ENCODE data around the gene FAM200C. TPM values are rescaled to one million over a fixed set of nuclear protein-coding genes. Genes with fewer than 3 reads are reported as not detected.

The FAM200C gene
- total and polyA plus RNA-seq, 10 of the 15 experiments (the other 5 are each of a cell fraction or from before 2014, with no cell fraction given) = 1.0 to 5.4 (median 2.2) TPM

DNA sequence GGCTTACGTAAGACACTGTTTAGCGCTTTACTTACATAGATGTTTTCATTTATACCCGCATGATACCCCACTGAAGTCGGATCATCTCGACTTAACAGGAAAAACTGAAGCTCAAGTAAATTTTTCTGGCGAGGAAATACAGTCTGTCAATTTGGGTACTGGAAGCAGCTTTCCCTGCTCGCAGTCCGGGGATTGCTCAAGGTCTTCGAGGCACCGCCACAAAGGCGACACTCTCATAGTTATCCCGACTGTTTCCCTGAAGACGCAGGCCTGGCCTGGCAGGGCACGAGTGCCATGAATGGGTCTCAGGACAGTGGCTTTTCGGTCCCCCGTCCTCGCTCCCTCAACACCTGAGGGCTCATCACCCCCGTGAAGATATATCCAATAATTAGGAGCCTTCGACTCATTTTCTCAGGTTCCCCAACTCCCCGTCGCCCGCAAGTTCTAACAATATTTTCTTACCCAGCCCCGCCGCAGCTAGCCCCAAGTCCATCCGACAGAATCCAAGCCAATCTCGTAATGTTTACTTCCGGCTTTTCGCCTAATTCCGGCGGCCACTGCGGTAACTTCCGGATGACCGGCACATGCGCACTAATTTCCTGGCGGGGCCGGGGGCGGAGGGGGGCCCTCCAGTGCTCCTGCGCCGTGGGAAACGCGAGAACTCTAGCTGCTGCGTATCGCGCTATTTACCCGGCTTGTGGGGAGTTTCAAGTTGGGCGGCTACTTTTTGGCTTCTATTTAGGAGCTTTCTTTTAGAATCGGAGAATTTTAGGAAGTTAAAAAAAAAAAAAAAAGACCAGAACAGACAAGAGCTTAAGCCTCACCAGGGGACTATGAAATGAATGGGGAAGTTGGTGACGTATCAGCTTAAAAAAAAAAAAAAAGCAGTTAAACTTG is 19.0 kb upstream of the FAM200C start, which contains the start of gene SLU7 (continued):
- TF ChIP-seq, protein P1, sequence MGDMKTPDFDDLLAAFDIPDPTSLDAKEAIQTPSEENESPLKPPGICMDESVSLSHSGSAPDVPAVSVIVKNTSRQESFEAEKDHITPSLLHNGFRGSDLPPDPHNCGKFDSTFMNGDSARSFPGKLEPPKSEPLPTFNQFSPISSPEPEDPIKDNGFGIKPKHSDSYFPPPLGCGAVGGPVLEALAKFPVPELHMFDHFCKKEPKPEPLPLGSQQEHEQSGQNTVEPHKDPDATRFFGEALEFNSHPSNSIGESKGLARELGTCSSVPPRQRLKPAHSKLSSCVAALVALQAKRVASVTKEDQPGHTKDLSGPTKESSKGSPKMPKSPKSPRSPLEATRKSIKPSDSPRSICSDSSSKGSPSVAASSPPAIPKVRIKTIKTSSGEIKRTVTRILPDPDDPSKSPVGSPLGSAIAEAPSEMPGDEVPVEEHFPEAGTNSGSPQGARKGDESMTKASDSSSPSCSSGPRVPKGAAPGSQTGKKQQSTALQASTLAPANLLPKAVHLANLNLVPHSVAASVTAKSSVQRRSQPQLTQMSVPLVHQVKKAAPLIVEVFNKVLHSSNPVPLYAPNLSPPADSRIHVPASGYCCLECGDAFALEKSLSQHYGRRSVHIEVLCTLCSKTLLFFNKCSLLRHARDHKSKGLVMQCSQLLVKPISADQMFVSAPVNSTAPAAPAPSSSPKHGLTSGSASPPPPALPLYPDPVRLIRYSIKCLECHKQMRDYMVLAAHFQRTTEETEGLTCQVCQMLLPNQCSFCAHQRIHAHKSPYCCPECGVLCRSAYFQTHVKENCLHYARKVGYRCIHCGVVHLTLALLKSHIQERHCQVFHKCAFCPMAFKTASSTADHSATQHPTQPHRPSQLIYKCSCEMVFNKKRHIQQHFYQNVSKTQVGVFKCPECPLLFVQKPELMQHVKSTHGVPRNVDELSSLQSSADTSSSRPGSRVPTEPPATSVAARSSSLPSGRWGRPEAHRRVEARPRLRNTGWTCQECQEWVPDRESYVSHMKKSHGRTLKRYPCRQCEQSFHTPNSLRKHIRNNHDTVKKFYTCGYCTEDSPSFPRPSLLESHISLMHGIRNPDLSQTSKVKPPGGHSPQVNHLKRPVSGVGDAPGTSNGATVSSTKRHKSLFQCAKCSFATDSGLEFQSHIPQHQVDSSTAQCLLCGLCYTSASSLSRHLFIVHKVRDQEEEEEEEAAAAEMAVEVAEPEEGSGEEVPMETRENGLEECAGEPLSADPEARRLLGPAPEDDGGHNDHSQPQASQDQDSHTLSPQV (IDR thresholded peaks at IDR 0.05) = no peak
- TF ChIP-seq, protein P2, sequence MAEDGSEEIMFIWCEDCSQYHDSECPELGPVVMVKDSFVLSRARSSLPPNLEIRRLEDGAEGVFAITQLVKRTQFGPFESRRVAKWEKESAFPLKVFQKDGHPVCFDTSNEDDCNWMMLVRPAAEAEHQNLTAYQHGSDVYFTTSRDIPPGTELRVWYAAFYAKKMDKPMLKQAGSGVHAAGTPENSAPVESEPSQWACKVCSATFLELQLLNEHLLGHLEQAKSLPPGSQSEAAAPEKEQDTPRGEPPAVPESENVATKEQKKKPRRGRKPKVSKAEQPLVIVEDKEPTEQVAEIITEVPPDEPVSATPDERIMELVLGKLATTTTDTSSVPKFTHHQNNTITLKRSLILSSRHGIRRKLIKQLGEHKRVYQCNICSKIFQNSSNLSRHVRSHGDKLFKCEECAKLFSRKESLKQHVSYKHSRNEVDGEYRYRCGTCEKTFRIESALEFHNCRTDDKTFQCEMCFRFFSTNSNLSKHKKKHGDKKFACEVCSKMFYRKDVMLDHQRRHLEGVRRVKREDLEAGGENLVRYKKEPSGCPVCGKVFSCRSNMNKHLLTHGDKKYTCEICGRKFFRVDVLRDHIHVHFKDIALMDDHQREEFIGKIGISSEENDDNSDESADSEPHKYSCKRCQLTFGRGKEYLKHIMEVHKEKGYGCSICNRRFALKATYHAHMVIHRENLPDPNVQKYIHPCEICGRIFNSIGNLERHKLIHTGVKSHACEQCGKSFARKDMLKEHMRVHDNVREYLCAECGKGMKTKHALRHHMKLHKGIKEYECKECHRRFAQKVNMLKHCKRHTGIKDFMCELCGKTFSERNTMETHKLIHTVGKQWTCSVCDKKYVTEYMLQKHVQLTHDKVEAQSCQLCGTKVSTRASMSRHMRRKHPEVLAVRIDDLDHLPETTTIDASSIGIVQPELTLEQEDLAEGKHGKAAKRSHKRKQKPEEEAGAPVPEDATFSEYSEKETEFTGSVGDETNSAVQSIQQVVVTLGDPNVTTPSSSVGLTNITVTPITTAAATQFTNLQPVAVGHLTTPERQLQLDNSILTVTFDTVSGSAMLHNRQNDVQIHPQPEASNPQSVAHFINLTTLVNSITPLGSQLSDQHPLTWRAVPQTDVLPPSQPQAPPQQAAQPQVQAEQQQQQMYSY (CRISPR knock-in tag; IDR thresholded peaks at IDR 0.05) = no peak
- TF ChIP-seq BRCA1 (IDR thresholded peaks at IDR 0.05; ENCODE audit: low read depth, low read length) = peak; percentile 78
- TF ChIP-seq ZNF24 (IDR thresholded peaks at IDR 0.05) = no peak
- TF ChIP-seq, protein P3, sequence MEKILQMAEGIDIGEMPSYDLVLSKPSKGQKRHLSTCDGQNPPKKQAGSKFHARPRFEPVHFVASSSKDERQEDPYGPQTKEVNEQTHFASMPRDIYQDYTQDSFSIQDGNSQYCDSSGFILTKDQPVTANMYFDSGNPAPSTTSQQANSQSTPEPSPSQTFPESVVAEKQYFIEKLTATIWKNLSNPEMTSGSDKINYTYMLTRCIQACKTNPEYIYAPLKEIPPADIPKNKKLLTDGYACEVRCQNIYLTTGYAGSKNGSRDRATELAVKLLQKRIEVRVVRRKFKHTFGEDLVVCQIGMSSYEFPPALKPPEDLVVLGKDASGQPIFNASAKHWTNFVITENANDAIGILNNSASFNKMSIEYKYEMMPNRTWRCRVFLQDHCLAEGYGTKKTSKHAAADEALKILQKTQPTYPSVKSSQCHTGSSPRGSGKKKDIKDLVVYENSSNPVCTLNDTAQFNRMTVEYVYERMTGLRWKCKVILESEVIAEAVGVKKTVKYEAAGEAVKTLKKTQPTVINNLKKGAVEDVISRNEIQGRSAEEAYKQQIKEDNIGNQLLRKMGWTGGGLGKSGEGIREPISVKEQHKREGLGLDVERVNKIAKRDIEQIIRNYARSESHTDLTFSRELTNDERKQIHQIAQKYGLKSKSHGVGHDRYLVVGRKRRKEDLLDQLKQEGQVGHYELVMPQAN (conservative IDR thresholded peaks at IDR 0.05) = peak; percentile 67
- TF ChIP-seq, protein P4, sequence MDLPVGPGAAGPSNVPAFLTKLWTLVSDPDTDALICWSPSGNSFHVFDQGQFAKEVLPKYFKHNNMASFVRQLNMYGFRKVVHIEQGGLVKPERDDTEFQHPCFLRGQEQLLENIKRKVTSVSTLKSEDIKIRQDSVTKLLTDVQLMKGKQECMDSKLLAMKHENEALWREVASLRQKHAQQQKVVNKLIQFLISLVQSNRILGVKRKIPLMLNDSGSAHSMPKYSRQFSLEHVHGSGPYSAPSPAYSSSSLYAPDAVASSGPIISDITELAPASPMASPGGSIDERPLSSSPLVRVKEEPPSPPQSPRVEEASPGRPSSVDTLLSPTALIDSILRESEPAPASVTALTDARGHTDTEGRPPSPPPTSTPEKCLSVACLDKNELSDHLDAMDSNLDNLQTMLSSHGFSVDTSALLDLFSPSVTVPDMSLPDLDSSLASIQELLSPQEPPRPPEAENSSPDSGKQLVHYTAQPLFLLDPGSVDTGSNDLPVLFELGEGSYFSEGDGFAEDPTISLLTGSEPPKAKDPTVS (IDR thresholded peaks at IDR 0.05; ENCODE audit: low read depth, low read length) = no peak
- TF ChIP-seq HDGF (IDR thresholded peaks at IDR 0.05) = peak; percentile 48; the same call in 1 of the 2 replicates
- TF ChIP-seq, protein P5, sequence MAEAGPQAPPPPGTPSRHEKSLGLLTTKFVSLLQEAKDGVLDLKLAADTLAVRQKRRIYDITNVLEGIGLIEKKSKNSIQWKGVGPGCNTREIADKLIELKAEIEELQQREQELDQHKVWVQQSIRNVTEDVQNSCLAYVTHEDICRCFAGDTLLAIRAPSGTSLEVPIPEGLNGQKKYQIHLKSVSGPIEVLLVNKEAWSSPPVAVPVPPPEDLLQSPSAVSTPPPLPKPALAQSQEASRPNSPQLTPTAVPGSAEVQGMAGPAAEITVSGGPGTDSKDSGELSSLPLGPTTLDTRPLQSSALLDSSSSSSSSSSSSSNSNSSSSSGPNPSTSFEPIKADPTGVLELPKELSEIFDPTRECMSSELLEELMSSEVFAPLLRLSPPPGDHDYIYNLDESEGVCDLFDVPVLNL (IDR thresholded peaks at IDR 0.05; ENCODE audit: low read depth, low read length) = no peak
- peak; percentile 88 for TF ChIP-seq PML (IDR thresholded peaks at IDR 0.05; ENCODE audit: low read length)
- TF ChIP-seq, protein P6, sequence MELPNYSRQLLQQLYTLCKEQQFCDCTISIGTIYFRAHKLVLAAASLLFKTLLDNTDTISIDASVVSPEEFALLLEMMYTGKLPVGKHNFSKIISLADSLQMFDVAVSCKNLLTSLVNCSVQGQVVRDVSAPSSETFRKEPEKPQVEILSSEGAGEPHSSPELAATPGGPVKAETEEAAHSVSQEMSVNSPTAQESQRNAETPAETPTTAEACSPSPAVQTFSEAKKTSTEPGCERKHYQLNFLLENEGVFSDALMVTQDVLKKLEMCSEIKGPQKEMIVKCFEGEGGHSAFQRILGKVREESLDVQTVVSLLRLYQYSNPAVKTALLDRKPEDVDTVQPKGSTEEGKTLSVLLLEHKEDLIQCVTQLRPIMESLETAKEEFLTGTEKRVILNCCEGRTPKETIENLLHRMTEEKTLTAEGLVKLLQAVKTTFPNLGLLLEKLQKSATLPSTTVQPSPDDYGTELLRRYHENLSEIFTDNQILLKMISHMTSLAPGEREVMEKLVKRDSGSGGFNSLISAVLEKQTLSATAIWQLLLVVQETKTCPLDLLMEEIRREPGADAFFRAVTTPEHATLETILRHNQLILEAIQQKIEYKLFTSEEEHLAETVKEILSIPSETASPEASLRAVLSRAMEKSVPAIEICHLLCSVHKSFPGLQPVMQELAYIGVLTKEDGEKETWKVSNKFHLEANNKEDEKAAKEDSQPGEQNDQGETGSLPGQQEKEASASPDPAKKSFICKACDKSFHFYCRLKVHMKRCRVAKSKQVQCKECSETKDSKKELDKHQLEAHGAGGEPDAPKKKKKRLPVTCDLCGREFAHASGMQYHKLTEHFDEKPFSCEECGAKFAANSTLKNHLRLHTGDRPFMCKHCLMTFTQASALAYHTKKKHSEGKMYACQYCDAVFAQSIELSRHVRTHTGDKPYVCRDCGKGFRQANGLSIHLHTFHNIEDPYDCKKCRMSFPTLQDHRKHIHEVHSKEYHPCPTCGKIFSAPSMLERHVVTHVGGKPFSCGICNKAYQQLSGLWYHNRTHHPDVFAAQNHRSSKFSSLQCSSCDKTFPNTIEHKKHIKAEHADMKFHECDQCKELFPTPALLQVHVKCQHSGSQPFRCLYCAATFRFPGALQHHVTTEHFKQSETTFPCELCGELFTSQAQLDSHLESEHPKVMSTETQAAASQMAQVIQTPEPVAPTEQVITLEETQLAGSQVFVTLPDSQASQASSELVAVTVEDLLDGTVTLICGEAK (IDR thresholded peaks at IDR 0.05; ENCODE audit: borderline replicate concordance) = peak; percentile 88
- no peak for TF ChIP-seq HDAC2 (IDR thresholded peaks at IDR 0.05)
